ENCODE data around the gene ZNF226. TPM values are rescaled to one million over a fixed set of nuclear protein-coding genes. Genes with fewer than 3 reads are reported as not detected.

The ZNF226 gene
- total RNA-seq, 2 experiments from 2014 or later, result 5.9 to 6.7 TPM

Other genes starting within 250 kb of the ZNF226 start
- gene ZNF45, start 229.8 kb upstream of the ZNF226 start, total RNA-seq, result 1 to 10 TPM; 7.9 to 8.8 TPM
- gene ZNF221, start 213.9 kb upstream of the ZNF226 start, total RNA-seq, result 1 to 10 TPM; 1.0 to 1.6 TPM
- gene ZNF155, start 180.9 kb upstream of the ZNF226 start, total RNA-seq, result 1 to 10 TPM; 2.6 to 2.9 TPM
- gene ZNF230, start 162.1 kb upstream of the ZNF226 start, total RNA-seq, result 1 to 10 TPM; 3.4 to 5.6 TPM
- 1 to 10 TPM; 1.5 to 2.3 TPM for gene ZNF222, start 139.7 kb upstream of the ZNF226 start, total RNA-seq
- gene ZNF223, start 113.1 kb upstream of the ZNF226 start, total RNA-seq, result 1 to 10 TPM in 1 of 2 experiments, under 1 TPM in 1; 0.67 to 2.2 TPM
- 1 to 10 TPM; 1.7 to 1.9 TPM for gene ZNF284, start 92.9 kb upstream of the ZNF226 start, total RNA-seq
- 10 to 100 TPM; 13.3 to 14.0 TPM for gene ZNF224, start 70.7 kb upstream of the ZNF226 start, total RNA-seq
- gene ZNF225, start 51.7 kb upstream of the ZNF226 start, total RNA-seq, result 1 to 10 TPM; 3.0 to 4.4 TPM
- 1 to 10 TPM; 7.2 to 7.4 TPM for gene ZNF234, start 23.5 kb upstream of the ZNF226 start, total RNA-seq
- 10 to 100 TPM; 17.7 to 18.5 TPM for gene ZNF227, start 47.4 kb downstream of the ZNF226 start, total RNA-seq
- gene ZNF233, start 94.8 kb downstream of the ZNF226 start, total RNA-seq, result under 1 TPM; 0.20 to 0.43 TPM
- 1 to 10 TPM; 2.7 to 3.6 TPM for gene ZNF235, start 139.9 kb downstream of the ZNF226 start, total RNA-seq
- under 1 TPM in 1 of 2 experiments, not detected in 1; 0.11 TPM for gene ZNF112, start 191.6 kb downstream of the ZNF226 start, total RNA-seq
- gene ZNF285, start 236.5 kb downstream of the ZNF226 start, total RNA-seq, result 1 to 10 TPM; 1.7 TPM

All from activated CD8-positive, alpha-beta T cell treated with anti-CD3 and anti-CD28 coated beads for 36 hours (primary cell).